Ovary (tissue), 9 donors: ENCODE measurements around the gene ARID5A. TPM values are rescaled to one million over a fixed set of nuclear protein-coding genes. Genes with fewer than 3 reads are reported as not detected.

Experiments
- DNase-seq, 5 donors: peaks; one replicate each; pipeline ENCODE4 v3.0.0-alpha.2; 2019 to 2020
- H3K27ac ChIP-seq, 2 donors: fragments of 200-600 bp; one replicate each; pipeline versions ENCODE4 v1.5.1 to v1.8.0; 2019 to 2022
- H3K27me3 ChIP-seq: fragments of 200-600 bp; one replicate; pipeline ENCODE4 v1.8.0; 2022
- H3K36me3 ChIP-seq: fragments of 200-600 bp; sonication (generic); one replicate; pipeline ENCODE4 v1.5.1; 2019
- H3K4me1 ChIP-seq: one replicate; pipeline ENCODE4 v1.8.1; 2013; ENCODE audit warnings: mild to moderate bottlenecking, moderate library complexity; ENCODE audit not compliant: insufficient read depth
- H3K4me3 ChIP-seq: fragments of 200-600 bp; sonication (generic); one replicate; pipeline ENCODE4 v1.5.1; 2017
- H3K9me3 ChIP-seq, 2 donors: fragments of 200-600 bp in 1 of 2; sonication (generic) in 1 of 2; one replicate each; pipeline versions ENCODE4 v1.5.1 to v1.8.1; 2013 to 2019; ENCODE audit warnings: mild to moderate bottlenecking in 1 of 2, moderate library complexity in 1 of 2
- CTCF ChIP-seq, 3 donors: fragments of 450-650 bp in 2 of 3; fragments of 200-600 bp in 1 of 3; IDR thresholded peaks; one replicate each; pipeline versions ENCODE4 v1.5.1 to v1.8.0; 2016 to 2022; ENCODE audit warnings: antibody characterized with exemption in 3 of 3, mild to moderate bottlenecking in 1 of 3
- EP300 ChIP-seq: sonication (generic); formaldehyde crosslinking; IDR thresholded peaks from one replicate; pipeline ENCODE4 v1.6.1; 2017; ENCODE audit warnings: antibody characterized with exemption
- POLR2A ChIP-seq: fragments of 450-650 bp; IDR thresholded peaks from one replicate; pipeline ENCODE4 v1.6.1; 2017; ENCODE audit warnings: antibody characterized with exemption, mild to moderate bottlenecking, moderate library complexity
- WGBS, 3 donors: extraction: QIAGEN DNeasy Blood & Tissue Kit in 1 of 3; methylation state at CpG; one replicate each; pipeline versions ENCODE4 v1.1.5 to v1.1.7; 2013 to 2017; 5-methylcytosine and 5-hydroxymethylcytosine counted together
- intact Hi-C, 4 donors: fragments of 100-400 bp; cut with DNase I; formaldehyde crosslinking; loops; one replicate each; pipeline versions ENCODE4 v1.11.0 to v1.15.1; 2022 to 2023
- polyA plus RNA-seq, 2 donors: library from polyadenylated mRNA; stranded (reverse); fragments of 200-250 nt in 1 of 2; fragments of 350-450 nt in 1 of 2; fragmentation: Illumina TruSeq in 1 of 2; extraction: RNeasy Lipid Tissue Mini Kit (QIAGEN cat#74804) in 1 of 2; gene quantifications; one replicate each; pipeline ENCODE4 v1.2.3, GENCODE V29; 2013 to 2014
- total RNA-seq, 7 donors: library from RNA; depleted of rRNA in 2 of 7; stranded (reverse); fragments of >200 nt in 2 of 7; fragmentation: NEBNext Ultra II Directional in 3 of 7; extraction: Animal tissue kit (Norgen Biotek cat#: 25700) in 3 of 7; gene quantifications; one replicate each; pipeline versions ENCODE4 v1.1.0 to v1.2.4, GENCODE V29; 2016 to 2023
- donor health status: DM: no; HTN: no; CAD: no; lungs with moderate emphysema.
- donor health status: DM: no; HTN: no; CAD: no.
- donor health status: Bipolar disorder and iron deficiency.
- donor health status: DM: yes; HTN: yes; CAD: no.
- donor health status: DM: no; HTN: no; CAD: no.
- donor health status: DM: yes; HTN: yes; CAD: no.

ARID5A gene
- total and polyA plus RNA-seq, 9 donors = 1.5 to 46.1 (median 17.1) TPM

GRCh38 chr2:96539215-96539920, 2.8 kb downstream of the ARID5A start:
- DNase-seq = no peak
- TF ChIP-seq EP300 (no peak), POLR2A (no peak), CTCF (IDR thresholded peaks at IDR 0.05) (no peak)
- H3K9me3 ChIP-seq = no peaks in the 10 kb centered on the region
- H3K4me1 ChIP-seq = peaks cover 6% of the 10 kb centered on the region
- no peaks in the 10 kb centered on the region for H3K36me3 ChIP-seq
- intact Hi-C loops = loop anchor here in 2 of 4 donors (10.0 kb wide), 2 partner anchors 95 to 415 kb away; partner anchors contain the start of gene KANSL3 (in 1 of the 2)
- H3K4me3 ChIP-seq = no peak overlapping the region
- WGBS, 3 donors = 83 to 89% (median 86%) methylated on average over 9 of the region's 9 CpGs
- no peak overlapping the region for H3K27ac ChIP-seq
- H3K27me3 ChIP-seq = no peaks in the 10 kb centered on the region

DNA sequence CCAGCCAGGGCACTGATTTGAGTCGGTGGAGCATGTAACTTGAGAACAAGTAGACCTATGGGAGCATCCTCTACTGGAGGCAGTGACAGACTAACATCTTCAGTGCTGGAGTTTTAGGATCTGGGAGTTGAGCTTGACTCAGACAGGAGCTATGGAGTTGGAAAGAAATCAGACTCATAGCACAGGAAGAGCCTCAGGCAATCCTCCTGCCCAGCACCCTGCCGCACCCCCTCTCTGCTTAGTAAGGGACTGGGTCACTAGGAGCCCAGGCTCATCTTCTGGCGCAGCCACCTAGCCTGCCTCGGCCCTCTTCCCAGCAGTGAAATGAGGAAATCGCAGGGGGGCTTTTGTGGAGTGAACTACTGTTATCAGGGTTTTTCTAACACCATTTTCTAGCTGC, 3.6 kb downstream of the ARID5A start:
- TF ChIP-seq POLR2A (no peak), EP300 (no peak), CTCF (IDR thresholded peaks at IDR 0.05) (no peak)
- H3K36me3 ChIP-seq = no peaks in the 10 kb centered on the region
- no peaks in the 10 kb centered on the region for H3K9me3 ChIP-seq
- intact Hi-C loops = loop anchor here in 1 of 4 donors (10.0 kb wide), 1 partner anchor 225 kb away; the partner anchor contains the start of gene CNNM4
- no peak for DNase-seq
- no peak overlapping the region for H3K4me3 ChIP-seq
- peaks cover 6% of the 10 kb centered on the region for H3K4me1 ChIP-seq
- WGBS, 3 donors = 72 to 80% (median 77%) methylated on average over 5 of the region's 5 CpGs
- H3K27me3 ChIP-seq = no peaks in the 10 kb centered on the region
- H3K27ac ChIP-seq = no peak overlapping the region

DNA sequence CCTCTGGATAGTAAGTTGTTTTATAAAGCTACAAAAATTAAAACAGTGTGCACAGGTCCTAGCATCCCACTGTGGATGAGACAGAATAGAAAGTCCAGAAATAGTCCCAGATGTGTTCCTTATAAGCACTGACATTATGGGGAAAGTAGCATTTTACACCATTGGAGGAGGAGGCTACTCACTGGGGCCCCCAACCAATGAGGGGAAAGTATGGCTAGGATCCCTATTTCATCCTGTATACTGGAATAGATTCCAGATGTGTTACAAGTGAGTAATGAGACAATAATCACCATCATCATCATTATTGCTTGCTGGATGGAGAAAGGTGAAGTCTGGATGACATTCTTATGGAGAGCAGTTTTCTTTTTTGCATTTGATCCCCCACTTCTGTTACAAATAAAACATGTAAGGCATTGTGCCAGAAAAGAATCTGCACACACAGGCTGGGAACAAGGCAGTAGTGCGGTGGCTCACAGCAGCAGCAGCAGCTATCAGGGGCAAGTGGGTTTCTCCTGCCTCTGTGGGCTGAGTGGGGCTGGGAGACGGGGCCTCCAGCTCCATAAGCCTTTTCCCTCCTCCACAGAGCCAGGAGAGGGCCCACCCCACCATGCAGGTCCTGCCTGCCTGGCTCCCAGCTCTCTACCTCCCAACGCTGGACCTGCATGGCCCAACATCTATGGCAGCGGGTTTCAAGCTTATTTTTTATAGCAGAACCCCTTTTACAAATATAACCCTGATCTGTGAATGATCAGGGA, 5.0 kb downstream of the ARID5A start:
- H3K27ac ChIP-seq = no peak overlapping the region
- no peaks in the 10 kb centered on the region for H3K36me3 ChIP-seq
- H3K4me3 ChIP-seq = no peak overlapping the region
- H3K27me3 ChIP-seq = no peaks in the 10 kb centered on the region
- peaks cover 6% of the 10 kb centered on the region for H3K4me1 ChIP-seq
- DNase-seq = no peak
- intact Hi-C loops = loop anchor here in 1 of 4 donors (10.0 kb wide), 1 partner anchor 223 kb away; the partner anchor contains the start of gene CNNM4
- 76 to 85% (median 81%) methylated on average over 4 of the region's 4 CpGs for WGBS, 3 donors
- no peaks in the 10 kb centered on the region for H3K9me3 ChIP-seq
- no peak for TF ChIP-seq EP300
- no peak for TF ChIP-seq POLR2A
- no peak for TF ChIP-seq CTCF (IDR thresholded peaks at IDR 0.05)

GRCh38 chr2:96542357-96542977, 5.9 kb downstream of the ARID5A start:
- Histone ChIP-seq H3K4me1 (peaks cover 6% of the 10 kb centered on the region), H3K4me3 (no peak overlapping the region), H3K9me3 (no peaks in the 10 kb centered on the region), H3K27me3 (no peaks in the 10 kb centered on the region), H3K36me3 (no peaks in the 10 kb centered on the region), H3K27ac (no peak overlapping the region)
- no peak for TF ChIP-seq EP300
- no peak for DNase-seq
- intact Hi-C loops = loop anchor here in 1 of 4 donors (10.0 kb wide), 1 partner anchor 222 kb away; the partner anchor contains the start of gene CNNM4
- WGBS, 3 donors = 93 to 96% (median 93%) methylated on average over 8 of the region's 8 CpGs
